GM12878 (cell line): ENCODE data around the gene PPP4R3B. TPM values are rescaled to one million over a fixed set of nuclear protein-coding genes. Genes with fewer than 3 reads are reported as not detected.

Source experiments
- ATAC-seq: fragments of 200-7000 bp; cut with Tn5 transposase; 3 replicates; pipeline ENCODE4 v1.9.1; 2020; ENCODE audit warnings: mild to moderate bottlenecking, moderate library complexity
- BruUV-seq: library from RNA; stranded (reverse); fragments of 400-500 nt; replicated peaks from 2 replicates; lab custom pipeline; 2021; lab: Mats Ljungman, UMichigan
- CTCF ChIA-PET: fragments of 300-600 bp; sonication (Branson Sonifier 250); formaldehyde crosslinking; extraction: SDS; loops from one replicate; lab custom pipeline; 2021; ENCODE audit warnings: inconsistent platforms; lab: Yijun Ruan, JAX
- POLR2A ChIA-PET: fragments of 350-600 bp; formaldehyde crosslinking; extraction: SDS; loops from one replicate; lab custom pipeline; 2021; ENCODE audit warnings: inconsistent platforms; lab: Charles Lee
- RAD21 ChIA-PET: fragments of 300-600 bp; sonication (Branson Sonifier 250); formaldehyde crosslinking; loops from one replicate; lab custom pipeline; 2023; ENCODE audit warnings: antibody characterized with exemption; ENCODE audit not compliant: unreplicated experiment; lab: Charles Lee
- SMC1A ChIA-PET: fragments of 300-600 bp; sonication (Branson Sonifier 250); formaldehyde crosslinking; loops from one replicate; lab custom pipeline; 2023; ENCODE audit not compliant: unreplicated experiment, uncharacterized antibody; lab: Charles Lee
- DNase-seq: peaks from one replicate; pipeline ENCODE4 v3.0.0-alpha.2; 2011; ENCODE audit warnings: low read depth, low spot score
- FAIRE-seq: peaks from 3 replicates; lab custom pipeline; 2011; peaks lifted over from hg19 to GRCh38; lab: Jason Lieb, UNC
- H2AFZ ChIP-seq: 2 replicates; pipeline ENCODE4 v1.6.0; 2011; ENCODE audit warnings: low read depth, low read length, control low read depth; ENCODE audit not compliant: control insufficient read depth
- H3K27ac ChIP-seq: 2 replicates; pipeline ENCODE4 v1.5.1; 2011; ENCODE audit warnings: control low read depth; ENCODE audit not compliant: control insufficient read depth, insufficient read depth
- H3K27me3 ChIP-seq, 2 experiments: replicated peaks in 1 of 2; 2 replicates each; pipeline versions ENCODE4 v1.6.0 to v1.6.1; 2011; ENCODE audit warnings: low read length in 1 of 2; ENCODE audit not compliant: control insufficient read depth in 2 of 2, insufficient read depth in 2 of 2
- H3K36me3 ChIP-seq, 2 experiments: 2 replicates each; pipeline ENCODE4 v1.5.1; 2011; ENCODE audit warnings: low read length in 1 of 2; ENCODE audit not compliant: control insufficient read depth in 2 of 2, insufficient read depth in 2 of 2
- H3K4me1 ChIP-seq: 2 replicates; pipeline ENCODE4 v1.6.1; 2011; ENCODE audit warnings: mild to moderate bottlenecking, low read length, moderate library complexity, mixed read lengths; ENCODE audit not compliant: control insufficient read depth, insufficient read depth
- H3K4me2 ChIP-seq: 2 replicates; pipeline ENCODE4 v1.6.0; 2011; ENCODE audit warnings: control low read depth; ENCODE audit not compliant: control insufficient read depth, insufficient read depth
- H3K4me3 ChIP-seq: fragments of 200-600 bp; sonication (generic); 2 replicates; pipeline ENCODE4 v1.5.1; 2016
- H3K79me2 ChIP-seq: 2 replicates; pipeline ENCODE4 v1.6.0; 2011; ENCODE audit warnings: low read length; ENCODE audit not compliant: control insufficient read depth, insufficient read depth
- H3K9ac ChIP-seq: 2 replicates; pipeline ENCODE4 v1.8.0; 2011; ENCODE audit warnings: low read length, control low read depth, mixed read lengths; ENCODE audit not compliant: control insufficient read depth, insufficient read depth
- H3K9me3 ChIP-seq: replicated peaks from 3 replicates; pipeline ENCODE4 v1.5.1; 2011; ENCODE audit warnings: mild to moderate bottlenecking, low read length; ENCODE audit not compliant: control insufficient read depth, insufficient read depth
- H4K20me1 ChIP-seq: 2 replicates; pipeline ENCODE4 v1.6.0; 2011; ENCODE audit not compliant: control insufficient read depth, insufficient read depth
- FOXK2 ChIP-seq: fragments of 450-650 bp; IDR thresholded peaks from 2 replicates; pipeline ENCODE4 v1.6.1; 2017; ENCODE audit warnings: mild to moderate bottlenecking, moderate library complexity
- JUNB ChIP-seq: IDR thresholded peaks from 2 replicates; pipeline ENCODE4 v1.6.1; 2016; ENCODE audit warnings: antibody characterized with exemption, mild to moderate bottlenecking
- MTA3 ChIP-seq: IDR thresholded peaks from 2 replicates; pipeline ENCODE4 v1.6.1; 2012; ENCODE audit warnings: low read length, inconsistent platforms, borderline replicate concordance
- ZBTB4 ChIP-seq: fragments of 450-650 bp; formaldehyde crosslinking; IDR thresholded peaks from 2 replicates; pipeline ENCODE4 v1.4.0; 2022; ENCODE audit warnings: mild to moderate bottlenecking, moderate library complexity
- ZNF207 ChIP-seq: fragments of 450-650 bp; IDR thresholded peaks from 2 replicates; pipeline ENCODE4 v1.6.1; 2014; ENCODE audit warnings: antibody characterized with exemption, mild to moderate bottlenecking, borderline replicate concordance
- WGBS: methylation state at CpG from one replicate; pipeline ENCODE4 v1.1.6; 2016; ENCODE audit warnings: low lambda C conversion rate; ENCODE audit not compliant: insufficient replicate concordance, insufficient coverage; ENCODE audit errors: missing lambda C conversion rate; 5-methylcytosine and 5-hydroxymethylcytosine counted together
- in situ Hi-C: fragments of 300-500 bp; cut with MboI; formaldehyde crosslinking; loops from 9 replicates; pipeline ENCODE4 v1.14.3; 2018; ENCODE audit warnings: mixed read lengths
- intact Hi-C: fragments of 100-400 bp; cut with micrococcal nuclease; formaldehyde crosslinking; loops from one replicate; pipeline ENCODE4 v1.14.2; 2022; ENCODE audit not compliant: unreplicated experiment
- polyA plus RNA-seq, 11 experiments: library from polyadenylated mRNA; depleted of rRNA in 4 of 11; unstranded in 6 of 11; stranded (reverse) in 5 of 11; fragments of >200 nt; fragmentation: Nextera tagmentation in 4 of 11; fragmentation: Illumina TruSeq in 1 of 11; extraction: Ambion mirVana in 4 of 11; extraction: Trizol in 1 of 11; gene quantifications; 1 replicate in 1 of 11; 2 replicates in 10 of 11; pipeline versions ENCODE4 v1.2.1 to v1.2.3, GENCODE V29; 2011 to 2016; ENCODE audit warnings: inconsistent platforms in 2 of 11, missing spikeins in 2 of 11, low read depth in 1 of 11
- small RNA-seq: library from RNA; depleted of rRNA; stranded (forward); fragments of <200 nt; gene quantifications from one replicate; pipeline ENCODE3, GENCODE V24; 2014
- total RNA-seq, 4 experiments: library from RNA; depleted of rRNA in 3 of 4; stranded (reverse); fragments of >200 nt in 3 of 4; fragmentation: Illumina TruSeq in 1 of 4; extraction: Trizol in 1 of 4; gene quantifications; 2 replicates each; pipeline versions ENCODE4 v1.2.1 to v1.2.3, GENCODE V29; 2013 to 2021

PPP4R3B gene
- total and polyA plus RNA-seq, 10 of the 15 experiments (the other 5 are each of a cell fraction or from before 2014, with no cell fraction given) = 10.9 to 70.1 (median 49.2) TPM

GRCh38 chr2:55500025-55500424 lies 117.4 kb downstream of the PPP4R3B start:
- WGBS = 9% methylated on average over 2 of the region's 2 CpGs
- no peak for DNase-seq
- H3K27me3 ChIP-seq = no peaks in the 10 kb centered on the region
- H3K4me2 ChIP-seq = no peak overlapping the region
- no peaks in the 10 kb centered on the region for H3K9me3 ChIP-seq
- H3K36me3 ChIP-seq = no peaks in the 10 kb centered on the region
- no peaks in the 10 kb centered on the region for H3K79me2 ChIP-seq
- H3K4me1 ChIP-seq = no peaks in the 10 kb centered on the region
- ChIA-PET POLR2A (no interaction called here), CTCF (no interaction called here), SMC1A (interaction anchor here (0.6 kb wide), 1 partner anchor 13 kb away, joined by 3 read pairs; no protein-coding TSS in a partner anchor), RAD21 (no interaction called here)
- no peak overlapping the region for H3K4me3 ChIP-seq
- intact Hi-C loops = no loop called here
- no peaks in the 10 kb centered on the region for H4K20me1 ChIP-seq
- BruUV-seq = no TSS peak
- no peak overlapping the region for H3K9ac ChIP-seq
- H3K27ac ChIP-seq = no peak overlapping the region
- H2AFZ ChIP-seq = no peak overlapping the region
- FAIRE-seq = no peak
- TF ChIP-seq ZNF207 (no peak), JUNB (0 out of 2 replicates have a peak, but pooled peaks have one; percentile 20)
- ATAC-seq = no peak; the same call in 2 of the 3 replicates
- in situ Hi-C loops = no loop called here

GRCh38 chr2:55498582-55498981 lies 118.8 kb downstream of the PPP4R3B start:
- no peak for TF ChIP-seq FOXK2
- TF ChIP-seq MTA3 = no peak
- TF ChIP-seq ZBTB4 = no peak
- SMC1A ChIA-PET = no interaction called here
- no peak overlapping the region for H3K4me2 ChIP-seq
- POLR2A ChIA-PET = no interaction called here
- no peak overlapping the region for H2AFZ ChIP-seq
- 70% methylated on average over 6 of the region's 6 CpGs for WGBS
- no peak for DNase-seq
- H3K27ac ChIP-seq = no peak overlapping the region
- ATAC-seq = no peak
- RAD21 ChIA-PET = no interaction called here
- CTCF ChIA-PET = no interaction called here
- no peaks in the 10 kb centered on the region for H3K79me2 ChIP-seq
- intact Hi-C loops (no loop called here), in situ Hi-C loops (no loop called here)
- no peaks in the 10 kb centered on the region for H3K36me3 ChIP-seq
- no peak overlapping the region for H3K9ac ChIP-seq
- no peak overlapping the region for H3K4me3 ChIP-seq
- H4K20me1 ChIP-seq = no peaks in the 10 kb centered on the region
- BruUV-seq = no TSS peak
- H3K9me3 ChIP-seq = no peaks in the 10 kb centered on the region
- no peaks in the 10 kb centered on the region for H3K27me3 ChIP-seq
- H3K4me1 ChIP-seq = no peaks in the 10 kb centered on the region
- no peak for FAIRE-seq

Small RNAs within 50 kb of the gene (small RNA-seq; reads per million reads assigned to genes)
- gene RF00586 (not detected), gene RNU6-634P (not detected)

Other genes with a start within 250 kb of the PPP4R3B start
- gene CCDC88A, start 197.8 kb downstream of the PPP4R3B start, total RNA-seq (2014; rRNA removed) = 45.9 and 57.3 TPM in 2 replicates
- gene CCDC88A, start 197.8 kb downstream of the PPP4R3B start, total RNA-seq (2014; rRNA removed; fragmentation: Illumina TruSeq; extraction: Trizol) = 71.6 and 74.9 TPM in 2 replicates
- gene CCDC88A, start 197.8 kb downstream of the PPP4R3B start, total RNA-seq (2021) = 56.6 and 65.1 TPM in 2 replicates
- gene CCDC88A, start 197.8 kb downstream of the PPP4R3B start, polyA plus RNA-seq (2011; rRNA removed) = 1.8 and 3.0 TPM in 2 replicates
- 57.0 and 76.9 TPM in 2 replicates for gene CCDC88A, start 197.8 kb downstream of the PPP4R3B start, polyA plus RNA-seq (2014; fragmentation: Illumina TruSeq; extraction: Trizol)
- gene CCDC88A, start 197.8 kb downstream of the PPP4R3B start, polyA plus RNA-seq (2014; fragmentation: Nextera tagmentation; extraction: Ambion mirVana) = 10 to 100 TPM; 27.7 to 30.2 TPM
- gene CCDC88A, start 197.8 kb downstream of the PPP4R3B start, polyA plus RNA-seq (2014; rRNA removed) = 28.1 and 31.8 TPM in 2 replicates
- gene CCDC88A, start 197.8 kb downstream of the PPP4R3B start, polyA plus RNA-seq (2016; fragmentation: Nextera tagmentation; extraction: Ambion mirVana) = 10 to 100 TPM; 45.8 to 52.4 TPM
- gene CFAP36, start 97.9 kb downstream of the PPP4R3B start, total RNA-seq (2014; rRNA removed) = 4.3 and 5.5 TPM in 2 replicates
- gene CFAP36, start 97.9 kb downstream of the PPP4R3B start, total RNA-seq (2014; rRNA removed; fragmentation: Illumina TruSeq; extraction: Trizol) = 11.5 and 14.0 TPM in 2 replicates
- 11.4 and 13.0 TPM in 2 replicates for gene CFAP36, start 97.9 kb downstream of the PPP4R3B start, total RNA-seq (2021)
- gene CFAP36, start 97.9 kb downstream of the PPP4R3B start, polyA plus RNA-seq (2011; rRNA removed) = 29.3 and 53.8 TPM in 2 replicates
- 16.7 and 18.0 TPM in 2 replicates for gene CFAP36, start 97.9 kb downstream of the PPP4R3B start, polyA plus RNA-seq (2014; fragmentation: Illumina TruSeq; extraction: Trizol)
- 1 to 10 TPM; 4.4 to 9.2 TPM for gene CFAP36, start 97.9 kb downstream of the PPP4R3B start, polyA plus RNA-seq (2014; fragmentation: Nextera tagmentation; extraction: Ambion mirVana)
- gene CFAP36, start 97.9 kb downstream of the PPP4R3B start, polyA plus RNA-seq (2014; rRNA removed) = 9.6 and 10.0 TPM in 2 replicates
- 10 to 100 TPM; 18.4 to 20.5 TPM for gene CFAP36, start 97.9 kb downstream of the PPP4R3B start, polyA plus RNA-seq (2016; fragmentation: Nextera tagmentation; extraction: Ambion mirVana)
- 34.2 and 44.7 TPM in 2 replicates for gene PNPT1, start 76.2 kb upstream of the PPP4R3B start, total RNA-seq (2014; rRNA removed)
- gene PNPT1, start 76.2 kb upstream of the PPP4R3B start, total RNA-seq (2014; rRNA removed; fragmentation: Illumina TruSeq; extraction: Trizol) = 48.8 and 53.3 TPM in 2 replicates
- gene PNPT1, start 76.2 kb upstream of the PPP4R3B start, total RNA-seq (2021) = 42.3 and 46.2 TPM in 2 replicates
- 50.3 and 62.3 TPM in 2 replicates for gene PNPT1, start 76.2 kb upstream of the PPP4R3B start, polyA plus RNA-seq (2011; rRNA removed)
- gene PNPT1, start 76.2 kb upstream of the PPP4R3B start, polyA plus RNA-seq (2014; fragmentation: Illumina TruSeq; extraction: Trizol) = 44.2 and 60.2 TPM in 2 replicates
- gene PNPT1, start 76.2 kb upstream of the PPP4R3B start, polyA plus RNA-seq (2014; fragmentation: Nextera tagmentation; extraction: Ambion mirVana) = 10 to 100 TPM; 34.5 to 37.1 TPM
- 28.6 and 35.7 TPM in 2 replicates for gene PNPT1, start 76.2 kb upstream of the PPP4R3B start, polyA plus RNA-seq (2014; rRNA removed)
- 10 to 100 TPM; 66.0 to 67.7 TPM for gene PNPT1, start 76.2 kb upstream of the PPP4R3B start, polyA plus RNA-seq (2016; fragmentation: Nextera tagmentation; extraction: Ambion mirVana)